Progenitor cell of endocrine pancreas (in vitro differentiated cells): ENCODE results near the gene SLC39A1. TPM values are rescaled to one million over a fixed set of nuclear protein-coding genes. Genes with fewer than 3 reads are reported as not detected.
A peak's percentile ranks its signal among the peaks of the same experiment; 100 is the strongest.
"Not testable (repeated sequence)": the region's sequence is repeated elsewhere in the genome, so short reads cannot be mapped to it uniquely, and the experiment has no call there.

Source experiments
- DNase-seq: peaks from one replicate; pipeline ENCODE4 v3.0.0; 2021; ENCODE audit warnings: low spot score; ENCODE audit not compliant: unreplicated experiment
- H3K27ac Mint-ChIP-seq: 2 replicates; pipeline ENCODE4 v1.8.0; 2021; ENCODE audit warnings: mild to moderate bottlenecking, moderate library complexity, mixed read lengths
- H3K27me3 Mint-ChIP-seq: 2 replicates; pipeline ENCODE4 v1.8.0; 2021; ENCODE audit warnings: mixed read lengths
- H3K36me3 Mint-ChIP-seq: 2 replicates; pipeline ENCODE4 v1.8.0; 2022; ENCODE audit warnings: mixed read lengths; ENCODE audit not compliant: insufficient read depth
- H3K4me1 Mint-ChIP-seq: 2 replicates; pipeline ENCODE4 v1.8.0; 2021; ENCODE audit warnings: low read depth, mixed read lengths
- H3K4me3 Mint-ChIP-seq: 2 replicates; pipeline ENCODE4 v1.8.0; 2021; ENCODE audit warnings: low read depth, mild to moderate bottlenecking, moderate library complexity, mixed read lengths
- H3K9me3 Mint-ChIP-seq: 2 replicates; pipeline ENCODE4 v1.8.0; 2021; ENCODE audit warnings: low read depth, mixed read lengths
- CTCF ChIP-seq: fragments of 200-600 bp; sonication (generic); IDR thresholded peaks from one replicate; pipeline ENCODE4 v1.5.0; 2021; ENCODE audit warnings: antibody characterized with exemption, mild to moderate bottlenecking; ENCODE audit not compliant: unreplicated experiment
- microRNA-seq: library from miRNA; unstranded; fragments of <30 nt; microRNA quantifications from one replicate; pipeline ENCODE4 v1.1.0, GENCODE V29; 2020; ENCODE audit warnings: borderline number of aligned reads; ENCODE audit not compliant: unreplicated experiment
- total RNA-seq: library from RNA; stranded (reverse); gene quantifications from 2 replicates; pipeline ENCODE4 v1.2.1, GENCODE V29; 2021

The SLC39A1 gene
- total RNA-seq, 1 donor from 2014 or later: 70.6 TPM

- H3K4me3 Mint-ChIP-seq: peak overlapping the region; percentile 86
- H3K4me1 Mint-ChIP-seq: peaks cover 25% of the 10 kb centered on the region
- H3K27me3 Mint-ChIP-seq: no peaks in the 10 kb centered on the region
- no peak for DNase-seq
- no peaks in the 10 kb centered on the region for H3K9me3 Mint-ChIP-seq
- no peaks in the 10 kb centered on the region for H3K36me3 Mint-ChIP-seq
- peak; percentile 12 for TF ChIP-seq CTCF
- H3K27ac Mint-ChIP-seq: peak overlapping the region; percentile 72
These were observed 43.2 kb downstream of the SLC39A1 start for GRCh38 chr1:153919876-153920852.

- no peak for TF ChIP-seq CTCF
- Mint-ChIP-seq H3K9me3 (no peaks in the 10 kb centered on the region), H3K27ac (no peak overlapping the region), H3K4me1 (peaks cover 20% of the 10 kb centered on the region), H3K36me3 (peaks cover 3% of the 10 kb centered on the region), H3K27me3 (no peaks in the 10 kb centered on the region), H3K4me3 (no peak overlapping the region)
- DNase-seq: no peak
These were observed 47.0 kb downstream of the SLC39A1 start for GRCh38 chr1:153916297-153916696.

- H3K4me1 Mint-ChIP-seq: no peaks in the 10 kb centered on the region
- H3K9me3 Mint-ChIP-seq: no peaks in the 10 kb centered on the region
- no peak for TF ChIP-seq CTCF
- no peak for DNase-seq
- H3K36me3 Mint-ChIP-seq: peaks cover 10% of the 10 kb centered on the region
- no peaks in the 10 kb centered on the region for H3K27me3 Mint-ChIP-seq
- H3K27ac Mint-ChIP-seq: no peak overlapping the region
- no peak overlapping the region for H3K4me3 Mint-ChIP-seq
These were observed 51.0 kb downstream of the SLC39A1 start for GRCh38 chr1:153912349-153912748.

GRCh38 chr1:153910560-153910959, 52.8 kb downstream of the SLC39A1 start:
- not testable (repeated sequence) for H3K27ac Mint-ChIP-seq, H3K4me3 Mint-ChIP-seq
- peaks cover 18% of the 10 kb centered on the region for H3K36me3 Mint-ChIP-seq

More at GRCh38 chr1:153910560-153910959, 52.8 kb downstream of the SLC39A1 start:
- not testable (repeated sequence) for DNase-seq, H3K4me1 Mint-ChIP-seq, H3K27me3 Mint-ChIP-seq, H3K9me3 Mint-ChIP-seq

Small RNA genes within 50 kb of the gene (microRNA-seq; reads per million reads assigned to microRNA genes)
- not detected for gene MIR6737

Other genes starting within 250 kb of the SLC39A1 start
- 145 and 152 TPM in 2 replicates for gene INTS3, start 235.5 kb downstream of the SLC39A1 start, total RNA-seq
- gene SLC27A3, start 188.1 kb downstream of the SLC39A1 start, total RNA-seq: 29.5 and 36.6 TPM in 2 replicates
- gene GATAD2B, start 40.6 kb downstream of the SLC39A1 start, total RNA-seq: 48.8 and 52.6 TPM in 2 replicates
- 84.7 and 93.4 TPM in 2 replicates for gene DENND4B, start 16.8 kb downstream of the SLC39A1 start, total RNA-seq
- 40.9 and 41.9 TPM in 2 replicates for gene CRTC2, start 4.9 kb downstream of the SLC39A1 start, total RNA-seq
- gene CREB3L4, start 4.4 kb upstream of the SLC39A1 start, total RNA-seq: 36.6 and 41.7 TPM in 2 replicates
- 75.0 and 76.5 TPM in 2 replicates for gene JTB, start 14.1 kb upstream of the SLC39A1 start, total RNA-seq
- gene RAB13, start 22.8 kb upstream of the SLC39A1 start, total RNA-seq: 83.3 and 90.4 TPM in 2 replicates
- gene RPS27, start 27.2 kb upstream of the SLC39A1 start, total RNA-seq: 2,170 and 2,294 TPM in 2 replicates
- 0.05 and 0.07 TPM in 2 replicates for gene NUP210L, start 191.5 kb upstream of the SLC39A1 start, total RNA-seq
- 298 and 304 TPM in 2 replicates for gene TPM3, start 228.6 kb upstream of the SLC39A1 start, total RNA-seq
- gene CFAP141, start 242.8 kb upstream of the SLC39A1 start, total RNA-seq: not detected in 2 replicates